MM.1S (cell line): Measurements from ENCODE around the gene PCGF1.

Experiments used
- DNase-seq: peaks from one replicate; pipeline ENCODE4 v3.0.0-alpha.2; 2015
- H2AFZ ChIP-seq: fragments of 300-600 bp; sonication (generic); 2 replicates; pipeline ENCODE4 v1.6.0; 2016; ENCODE audit warnings: antibody characterized with exemption, low read length
- H3F3A ChIP-seq: fragments of 300-600 bp; sonication (generic); 2 replicates; pipeline ENCODE4 v1.6.1; 2016; ENCODE audit warnings: mild to moderate bottlenecking, antibody characterized with exemption, low read length, moderate library complexity, mixed read lengths; ENCODE audit not compliant: insufficient read depth
- H3K27ac ChIP-seq: fragments of 300-600 bp; sonication (generic); 2 replicates; pipeline ENCODE4 v1.5.1; 2016; ENCODE audit warnings: mild to moderate bottlenecking, low read length
- H3K27me3 ChIP-seq: fragments of 300-600 bp; sonication (generic); replicated peaks from 2 replicates; pipeline ENCODE4 v1.6.0; 2016; ENCODE audit warnings: low read length; ENCODE audit not compliant: insufficient read depth
- H3K36me3 ChIP-seq: fragments of 300-600 bp; sonication (generic); replicated peaks from 2 replicates; pipeline ENCODE4 v1.6.1; 2016; ENCODE audit warnings: mild to moderate bottlenecking, low read length, mixed read lengths; ENCODE audit not compliant: insufficient read depth
- H3K4me1 ChIP-seq: fragments of 300-600 bp; sonication (generic); 2 replicates; pipeline ENCODE4 v1.6.1; 2016; ENCODE audit warnings: low read length, mixed read lengths
- H3K4me2 ChIP-seq: fragments of 300-600 bp; sonication (generic); 2 replicates; pipeline ENCODE4 v1.6.0; 2016; ENCODE audit warnings: low read depth, low read length
- H3K4me3 ChIP-seq: fragments of 300-600 bp; sonication (generic); 2 replicates; pipeline ENCODE4 v1.5.1; 2016; ENCODE audit warnings: low read length, mixed read lengths
- H3K79me2 ChIP-seq: fragments of 300-600 bp; sonication (generic); 2 replicates; pipeline ENCODE4 v1.6.1; 2016; ENCODE audit warnings: mixed run types, low read length, mixed read lengths
- H3K9ac ChIP-seq: fragments of 300-600 bp; sonication (generic); 2 replicates; pipeline ENCODE4 v1.6.1; 2016; ENCODE audit warnings: low read length, mixed read lengths
- H3K9me2 ChIP-seq: fragments of 300-600 bp; sonication (generic); replicated peaks from 2 replicates; pipeline ENCODE4 v1.6.1; 2016; ENCODE audit warnings: mild to moderate bottlenecking, low read length, mixed read lengths; ENCODE audit not compliant: insufficient read depth
- H3K9me3 ChIP-seq: fragments of 300-600 bp; sonication (generic); replicated peaks from 2 replicates; pipeline ENCODE4 v1.6.1; 2016; ENCODE audit warnings: mild to moderate bottlenecking, low read length, mixed read lengths; ENCODE audit not compliant: insufficient read depth
- H4K20me1 ChIP-seq: fragments of 300-600 bp; sonication (generic); 2 replicates; pipeline ENCODE4 v1.6.1; 2016; ENCODE audit warnings: mild to moderate bottlenecking, low read length, moderate library complexity, mixed read lengths; ENCODE audit not compliant: insufficient read depth
- EZH2 ChIP-seq: fragments of 300-600 bp; sonication (generic); optimal IDR thresholded peaks from 2 replicates; pipeline ENCODE3; 2017; ENCODE audit warnings: low read depth, mild to moderate bottlenecking, antibody characterized with exemption, low read length, mixed read lengths
- EZH2phosphoT487 ChIP-seq: fragments of 300-600 bp; sonication (generic); IDR thresholded peaks from 2 replicates; pipeline ENCODE4 v1.6.1; 2018; ENCODE audit warnings: antibody characterized with exemption, low read length
- TF ChIP-seq, protein P1 (sequence below): fragments of 300-600 bp; sonication (generic); IDR thresholded peaks from 2 replicates; pipeline ENCODE4 v1.5.1; 2016; ENCODE audit warnings: antibody characterized with exemption, low read length, mixed read lengths

Gene PCGF1

DNA sequence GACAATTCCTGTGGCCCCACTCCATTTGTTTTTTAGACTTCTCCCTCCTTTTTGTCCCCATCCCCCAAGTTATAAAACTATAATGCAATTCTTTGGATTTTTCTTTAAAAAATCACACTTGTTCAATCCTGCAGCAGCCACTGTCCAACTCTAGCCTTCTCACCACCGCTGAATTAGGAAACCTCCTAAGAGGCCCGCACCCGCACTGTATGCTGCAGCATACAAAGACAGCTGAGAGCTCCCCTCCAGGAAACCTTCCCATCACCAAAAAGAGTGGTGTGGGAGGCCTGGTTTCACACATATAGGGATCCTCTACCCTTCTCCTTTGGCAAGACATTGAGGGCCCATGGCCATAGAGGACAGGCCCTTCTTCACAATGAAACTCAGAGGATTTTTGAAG lies 2.9 kb downstream of the PCGF1 start:
- H3K4me3 ChIP-seq, result no peak overlapping the region
- no peak for DNase-seq
- H3F3A ChIP-seq, result 0 out of 2 replicates have a peak, but pooled peaks cover 14% of the 10 kb centered on the region
- H3K36me3 ChIP-seq, result no peaks in the 10 kb centered on the region
- H3K79me2 ChIP-seq, result peaks cover 13% of the 10 kb centered on the region
- no peak overlapping the region for H3K4me2 ChIP-seq
- no peak overlapping the region for H3K27ac ChIP-seq
- H3K27me3 ChIP-seq, result peaks cover 10% of the 10 kb centered on the region
- no peak overlapping the region for H3K9ac ChIP-seq
- H3K9me2 ChIP-seq, result no peaks in the 10 kb centered on the region
- peaks cover 14% of the 10 kb centered on the region for H3K4me1 ChIP-seq
- TF ChIP-seq, protein P1, sequence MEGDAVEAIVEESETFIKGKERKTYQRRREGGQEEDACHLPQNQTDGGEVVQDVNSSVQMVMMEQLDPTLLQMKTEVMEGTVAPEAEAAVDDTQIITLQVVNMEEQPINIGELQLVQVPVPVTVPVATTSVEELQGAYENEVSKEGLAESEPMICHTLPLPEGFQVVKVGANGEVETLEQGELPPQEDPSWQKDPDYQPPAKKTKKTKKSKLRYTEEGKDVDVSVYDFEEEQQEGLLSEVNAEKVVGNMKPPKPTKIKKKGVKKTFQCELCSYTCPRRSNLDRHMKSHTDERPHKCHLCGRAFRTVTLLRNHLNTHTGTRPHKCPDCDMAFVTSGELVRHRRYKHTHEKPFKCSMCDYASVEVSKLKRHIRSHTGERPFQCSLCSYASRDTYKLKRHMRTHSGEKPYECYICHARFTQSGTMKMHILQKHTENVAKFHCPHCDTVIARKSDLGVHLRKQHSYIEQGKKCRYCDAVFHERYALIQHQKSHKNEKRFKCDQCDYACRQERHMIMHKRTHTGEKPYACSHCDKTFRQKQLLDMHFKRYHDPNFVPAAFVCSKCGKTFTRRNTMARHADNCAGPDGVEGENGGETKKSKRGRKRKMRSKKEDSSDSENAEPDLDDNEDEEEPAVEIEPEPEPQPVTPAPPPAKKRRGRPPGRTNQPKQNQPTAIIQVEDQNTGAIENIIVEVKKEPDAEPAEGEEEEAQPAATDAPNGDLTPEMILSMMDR, result no peak
- TF ChIP-seq EZH2 (no peak), EZH2phosphoT487 (no peak)
- no peak overlapping the region for H2AFZ ChIP-seq
- H3K9me3 ChIP-seq, result no peaks in the 10 kb centered on the region
- no peaks in the 10 kb centered on the region for H4K20me1 ChIP-seq

DNA sequence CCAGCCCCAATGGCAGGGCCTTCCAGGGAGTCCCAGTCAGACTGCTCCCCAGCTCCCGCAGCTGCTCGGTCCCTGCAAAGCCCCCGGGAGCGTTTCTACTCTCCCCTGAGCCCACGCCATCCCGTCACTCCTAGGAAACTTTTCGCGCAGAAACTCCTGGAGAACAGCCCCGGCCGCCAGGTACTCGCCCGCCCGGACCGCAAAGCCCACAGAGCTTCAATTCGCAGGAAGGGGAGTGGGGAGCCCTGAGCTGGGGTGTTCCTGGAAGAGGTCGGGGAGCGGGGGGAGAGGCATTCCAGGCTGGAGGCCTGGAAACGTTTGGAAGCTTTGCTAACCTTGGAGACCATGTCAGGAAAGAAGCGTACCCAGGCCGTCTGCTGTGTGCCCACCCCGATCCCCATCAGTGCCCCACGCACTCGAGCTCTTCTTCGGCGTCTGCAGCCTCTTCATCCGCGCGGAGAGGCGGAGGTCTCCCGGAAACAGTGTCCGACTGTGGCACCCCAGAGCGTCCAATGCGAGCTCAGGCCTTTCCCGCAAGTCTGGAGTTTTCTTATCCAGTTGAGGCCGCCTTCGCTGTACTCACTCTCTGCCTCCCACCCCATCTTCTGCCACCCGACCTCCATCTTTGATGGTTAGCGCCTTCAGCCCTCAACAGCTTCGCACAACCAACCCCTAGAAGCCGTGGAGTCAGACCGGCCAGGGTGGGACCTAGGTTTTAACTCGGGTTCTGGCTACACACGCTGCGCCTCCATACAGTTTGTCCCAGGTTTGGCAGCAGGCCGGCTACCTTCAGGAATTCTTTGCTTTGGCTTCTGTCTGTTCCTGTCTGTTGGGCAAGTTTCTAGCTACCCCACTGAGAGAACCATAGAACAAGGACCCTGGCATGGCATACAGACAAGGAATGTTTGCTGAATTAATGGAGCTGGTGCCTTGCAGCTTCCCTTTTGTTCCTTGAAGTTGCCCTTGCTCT lies 3.7 kb downstream of the PCGF1 start:
- H3K79me2 ChIP-seq, result peaks cover 13% of the 10 kb centered on the region
- peaks cover 14% of the 10 kb centered on the region for H3K4me1 ChIP-seq
- H2AFZ ChIP-seq, result peak overlapping the region; percentile 96
- H4K20me1 ChIP-seq, result no peaks in the 10 kb centered on the region
- H3K27me3 ChIP-seq, result peaks cover 14% of the 10 kb centered on the region
- TF ChIP-seq EZH2phosphoT487 (no peak), EZH2 (no peak)
- TF ChIP-seq, protein P1, result no peak
- peak overlapping the region; percentile 90 for H3K4me2 ChIP-seq
- peak overlapping the region; percentile 44; the same call in 1 of the 2 replicates for H3K9ac ChIP-seq
- peak overlapping the region; percentile 64 for H3K4me3 ChIP-seq
- H3F3A ChIP-seq, result 0 out of 2 replicates have a peak, but pooled peaks cover 14% of the 10 kb centered on the region
- H3K9me3 ChIP-seq, result no peaks in the 10 kb centered on the region
- DNase-seq, result no peak
- no peak overlapping the region for H3K27ac ChIP-seq
- H3K9me2 ChIP-seq, result no peaks in the 10 kb centered on the region
- no peaks in the 10 kb centered on the region for H3K36me3 ChIP-seq

DNA sequence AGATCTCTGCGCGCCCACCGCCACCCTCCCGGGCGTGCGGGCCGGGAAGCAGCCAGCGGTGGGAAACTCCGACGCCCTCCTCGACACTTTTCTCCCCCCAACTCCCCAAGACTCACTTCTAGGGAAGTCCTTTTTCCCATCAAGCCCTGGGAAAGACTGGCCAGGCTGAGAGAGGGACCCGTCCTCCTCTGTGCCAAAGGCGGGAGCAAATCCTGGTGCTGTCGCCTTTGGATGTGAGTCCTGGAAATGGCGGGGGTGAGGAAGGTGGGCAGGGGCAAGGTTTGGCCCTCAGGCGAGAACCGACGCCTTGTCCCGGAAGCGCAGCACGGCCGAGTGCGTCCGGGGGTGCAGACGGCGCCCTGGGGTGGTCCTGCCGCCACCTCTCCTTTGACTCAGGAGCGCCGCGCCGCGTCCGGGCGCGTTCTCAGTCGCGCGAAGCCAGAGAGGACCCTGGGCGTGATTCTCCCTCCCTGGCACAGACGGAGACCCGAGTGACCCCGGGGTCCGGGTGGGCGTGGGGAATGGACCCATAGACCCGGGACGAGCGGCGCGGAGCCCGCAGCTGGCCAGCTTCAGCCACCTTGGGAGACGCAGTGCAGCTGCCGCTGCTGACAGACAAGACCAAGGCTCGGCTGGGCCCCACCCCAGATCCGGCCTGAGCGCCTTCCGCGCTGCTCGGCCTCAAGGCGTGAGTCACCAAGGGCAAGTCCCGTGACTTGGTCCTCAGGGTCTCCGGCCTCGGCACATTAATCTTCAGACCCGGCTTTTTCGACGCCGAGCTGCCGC lies 4.6 kb downstream of the PCGF1 start:
- Histone ChIP-seq H3K9me3 (no peaks in the 10 kb centered on the region), H3K27me3 (peaks cover 22% of the 10 kb centered on the region), H2AFZ (peak overlapping the region; percentile 96), H3F3A (0 out of 2 replicates have a peak, but pooled peaks cover 14% of the 10 kb centered on the region), H3K9ac (peak overlapping the region; percentile 44; the same call in 1 of the 2 replicates), H3K4me1 (peaks cover 9% of the 10 kb centered on the region), H3K9me2 (no peaks in the 10 kb centered on the region), H3K79me2 (peaks cover 13% of the 10 kb centered on the region), H3K4me2 (peak overlapping the region; percentile 90), H4K20me1 (no peaks in the 10 kb centered on the region), H3K4me3 (peak overlapping the region; percentile 64), H3K27ac (no peak overlapping the region), H3K36me3 (no peaks in the 10 kb centered on the region)
- TF ChIP-seq EZH2phosphoT487, result no peak
- TF ChIP-seq, protein P1, result peak; percentile 44
- DNase-seq, result peak; percentile 58
